Superior temporal gyrus (tissue), 1 donor: ENCODE data around the gene URB1.
"Not testable (repeated sequence)": the region's sequence is repeated elsewhere in the genome, so short reads cannot be mapped to it uniquely, and the experiment has no call there.

ENCODE experiments used
- DNase-seq: peaks from one replicate; pipeline ENCODE4 v3.0.0-alpha.2; 2016; ENCODE audit errors: extremely low spot score

URB1 gene

GRCh38 chr21:32371913-32372314 lies 20.9 kb downstream of the URB1 start:
- DNase-seq = no peak

- no peak for DNase-seq
These were observed 21.6 kb downstream of the URB1 start for GRCh38 chr21:32370998-32371766.

DNA sequence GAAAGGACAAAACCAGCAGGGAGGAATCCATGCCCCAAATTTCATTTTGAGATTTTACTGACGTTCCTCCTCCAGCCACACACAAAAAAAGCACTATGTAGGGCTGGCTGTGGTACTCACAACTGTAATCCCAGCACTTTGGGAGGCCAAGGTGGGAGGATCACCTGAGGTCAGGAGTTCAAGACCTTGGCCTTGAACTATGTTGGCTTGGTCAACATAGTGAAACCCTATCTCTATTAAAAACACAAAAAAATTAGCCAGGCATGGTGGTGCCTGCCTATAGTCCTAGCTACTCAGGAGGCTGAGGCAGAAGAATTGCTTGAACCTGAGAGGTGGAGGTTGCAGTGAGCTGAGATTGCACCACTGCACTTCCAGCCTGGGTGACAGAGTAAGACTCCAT lies 23.9 kb downstream of the URB1 start:
- not testable (repeated sequence) for DNase-seq

GRCh38 chr21:32368386-32368785 lies 24.4 kb downstream of the URB1 start:
- no peak for DNase-seq

GRCh38 chr21:32367158-32367557 lies 25.7 kb downstream of the URB1 start:
- no peak for DNase-seq

GRCh38 chr21:32366191-32366590 lies 26.6 kb downstream of the URB1 start:
- DNase-seq = no peak

DNA sequence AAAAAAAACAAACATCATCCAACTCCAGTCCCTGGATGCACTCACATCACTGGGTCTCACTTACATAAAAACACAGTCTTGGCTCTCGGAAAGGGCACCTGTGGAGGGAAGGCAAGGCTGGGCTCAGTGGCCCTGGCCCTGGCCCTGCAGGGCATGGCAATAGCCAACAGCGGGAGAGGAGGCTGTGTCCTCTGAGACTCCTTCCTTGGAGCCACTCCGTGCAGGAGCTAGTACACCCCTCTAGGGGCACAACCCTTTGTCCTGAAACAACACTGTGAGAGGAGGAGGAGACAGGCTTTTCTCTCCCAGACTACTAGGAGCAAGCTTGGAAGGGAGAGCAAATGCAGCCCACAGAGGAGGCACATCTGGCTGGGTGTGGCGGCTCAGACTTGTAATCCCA lies 28.0 kb downstream of the URB1 start:
- DNase-seq = no peak

DNA sequence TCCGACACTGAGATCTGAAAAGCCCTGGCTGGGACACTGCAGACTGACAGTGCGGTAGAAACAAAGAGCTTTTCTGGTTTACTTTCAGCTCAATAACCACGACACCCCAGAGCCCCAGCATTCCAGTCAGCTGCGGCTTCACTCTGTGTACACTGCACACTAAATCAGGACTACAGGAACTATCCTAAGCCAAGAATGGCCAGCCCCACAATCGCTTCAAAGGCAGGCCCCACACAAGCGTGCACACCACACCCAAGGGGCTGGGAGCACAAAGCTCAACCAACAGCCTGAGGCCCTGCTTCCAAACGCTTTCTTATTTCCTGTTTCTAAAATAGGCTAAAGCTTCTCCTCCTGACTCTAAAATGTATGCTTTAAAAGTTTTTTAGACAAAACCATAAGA lies 28.4 kb downstream of the URB1 start:
- peak; percentile 35 for DNase-seq

DNA sequence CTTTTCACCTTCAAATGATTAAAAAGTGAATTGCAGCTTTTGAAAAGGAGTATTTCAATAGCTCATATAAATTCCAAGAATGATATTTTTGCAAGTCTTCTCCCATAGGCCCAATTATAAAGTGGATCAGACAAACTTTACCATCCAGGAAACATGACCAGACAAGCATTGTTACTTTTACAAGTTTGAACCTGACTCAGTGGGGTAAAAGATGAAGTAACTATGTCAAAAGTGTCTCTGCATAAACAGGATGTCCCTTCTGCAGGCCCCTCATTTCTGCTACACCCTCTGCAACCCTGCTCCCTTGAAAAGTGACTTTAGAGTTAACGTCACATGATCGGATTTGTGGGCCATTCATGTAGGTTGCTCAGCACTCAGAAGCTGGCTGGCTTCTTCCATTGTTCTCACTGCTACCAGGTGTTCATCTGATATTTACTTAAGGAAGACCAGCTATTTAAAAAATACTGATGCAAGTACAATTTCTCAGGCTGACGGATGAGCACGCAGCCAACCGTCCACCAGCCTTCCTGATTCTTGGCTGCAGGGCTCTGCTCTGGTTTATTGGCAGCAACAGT lies 32.3 kb downstream of the URB1 start:
- DNase-seq = no peak

DNA sequence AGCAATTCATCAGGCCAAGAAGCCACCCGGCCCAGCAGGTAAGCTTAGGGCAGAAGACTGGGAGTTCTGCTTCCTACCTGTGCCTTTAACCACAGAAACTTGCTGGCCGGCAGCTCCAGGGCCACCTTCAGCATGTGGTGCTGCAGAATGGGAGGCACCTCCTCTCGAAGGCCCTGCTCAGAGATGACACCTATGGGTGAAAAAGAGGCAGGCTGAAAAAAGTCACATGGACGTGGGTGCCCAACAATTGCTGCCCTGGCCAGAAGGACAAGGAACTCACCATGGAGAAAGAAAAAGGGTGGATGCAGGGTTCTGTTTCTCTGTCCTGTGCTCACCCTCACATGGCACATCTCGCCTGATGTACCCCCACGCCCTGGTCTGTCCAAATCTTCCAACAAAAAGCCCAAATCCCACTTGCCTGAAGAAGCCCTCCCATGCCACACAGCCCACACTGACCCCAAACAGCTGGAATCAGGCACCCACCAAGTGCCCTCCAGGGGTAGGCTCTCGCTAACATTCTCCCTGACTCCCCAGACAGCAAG lies 33.0 kb downstream of the URB1 start:
- peak; percentile 40 for DNase-seq

DNA sequence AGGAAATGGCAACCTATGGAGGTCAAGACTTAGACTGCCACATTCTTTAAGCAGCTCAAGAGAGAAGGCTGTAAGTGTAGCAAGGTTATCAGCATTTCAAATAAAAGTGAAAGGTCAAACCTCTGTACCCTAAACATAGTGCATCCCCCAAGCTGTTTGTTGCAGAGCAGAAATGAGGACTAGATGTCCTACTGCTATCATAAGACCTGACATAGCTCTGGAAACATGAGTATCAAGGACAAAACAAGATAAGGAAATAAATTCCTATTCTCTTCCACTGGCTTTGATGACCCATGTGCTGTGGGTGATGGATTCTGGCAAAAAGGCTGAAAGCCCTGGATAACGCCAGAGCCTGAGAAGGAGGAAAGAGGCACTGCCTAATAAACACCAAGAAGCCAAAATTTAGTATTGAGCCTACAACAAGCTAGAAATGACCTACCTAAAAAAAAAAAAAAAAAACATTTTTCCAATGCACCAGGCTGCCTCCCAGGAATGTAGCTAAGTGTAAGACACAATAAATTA lies 35.9 kb downstream of the URB1 start:
- DNase-seq = no peak

DNA sequence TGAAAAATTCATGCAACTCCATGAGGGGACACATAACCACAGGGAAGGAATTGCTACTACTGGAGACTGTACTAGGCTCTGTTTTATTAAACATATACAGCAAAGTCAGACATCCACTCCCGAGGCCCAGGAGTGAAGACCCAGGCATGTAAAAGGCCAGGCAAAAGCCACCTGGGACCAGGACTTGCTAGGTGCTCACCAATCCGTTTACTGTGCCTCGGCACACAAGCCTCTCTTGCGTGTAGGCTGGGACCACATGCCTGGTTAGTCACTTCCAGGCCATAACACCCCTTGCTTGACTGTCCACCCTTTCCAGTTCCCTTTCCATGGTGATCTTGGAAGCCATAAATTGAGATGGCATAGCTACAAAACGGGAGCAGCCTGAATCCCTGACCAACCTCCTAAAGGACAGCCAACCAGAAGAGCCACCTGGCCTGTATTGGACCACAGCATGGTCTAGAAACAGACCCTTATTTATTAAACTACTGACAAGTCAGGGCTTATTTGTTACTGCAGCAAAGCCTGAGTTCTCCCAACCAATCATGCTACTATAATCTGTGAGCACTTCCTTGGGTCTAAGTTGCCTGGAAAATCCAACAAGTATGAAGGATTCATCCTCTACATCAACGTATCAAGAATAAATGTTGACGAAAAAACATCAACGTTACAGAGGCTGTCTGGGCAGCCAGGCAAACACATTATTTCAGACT lies 39.7 kb downstream of the URB1 start:
- no peak for DNase-seq

GRCh38 chr21:32352526-32352925 lies 40.3 kb downstream of the URB1 start:
- DNase-seq = no peak

DNA sequence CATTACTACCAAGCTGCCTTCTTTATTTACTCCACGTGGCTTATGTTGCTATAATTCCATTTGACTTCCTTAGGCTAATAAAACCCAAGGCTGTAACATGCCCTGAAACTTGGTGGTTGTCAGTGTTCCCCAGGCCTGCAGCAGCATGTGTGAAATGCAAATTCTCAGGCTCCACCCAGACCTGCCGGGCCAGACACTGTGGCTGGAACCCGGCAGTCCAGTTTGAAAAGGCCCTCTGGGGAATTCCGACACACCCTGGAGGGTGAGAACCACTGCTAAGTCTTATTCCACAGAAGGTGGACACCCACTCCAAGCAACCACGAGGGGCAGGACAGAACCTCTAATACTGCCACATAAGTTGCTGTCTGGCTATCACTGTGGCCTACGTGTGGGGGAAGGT lies 41.4 kb downstream of the URB1 start:
- DNase-seq = no peak

DNA sequence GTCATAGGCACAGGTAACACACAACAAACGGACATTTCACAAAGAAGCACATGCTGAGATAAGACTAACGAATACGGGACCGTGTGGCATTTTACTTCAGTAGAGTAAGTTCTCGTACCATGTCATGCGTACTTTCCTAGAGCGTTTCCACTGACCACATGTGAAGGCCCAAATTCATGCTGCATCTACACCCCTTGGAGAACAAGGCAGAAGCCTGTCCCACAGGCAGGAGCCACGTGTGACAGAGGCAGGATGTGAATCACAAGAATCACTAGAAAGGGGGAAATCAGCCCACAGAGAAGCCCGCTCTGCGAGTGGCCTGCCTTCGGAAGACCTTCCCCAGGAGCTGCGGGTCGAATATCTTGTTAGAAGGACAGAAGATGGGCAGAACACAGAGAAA lies 41.8 kb downstream of the URB1 start:
- DNase-seq = no peak

GRCh38 chr21:32350211-32350980 lies 42.4 kb downstream of the URB1 start:
- DNase-seq = no peak

GRCh38 chr21:32349333-32349944 lies 43.4 kb downstream of the URB1 start:
- no peak for DNase-seq

DNA sequence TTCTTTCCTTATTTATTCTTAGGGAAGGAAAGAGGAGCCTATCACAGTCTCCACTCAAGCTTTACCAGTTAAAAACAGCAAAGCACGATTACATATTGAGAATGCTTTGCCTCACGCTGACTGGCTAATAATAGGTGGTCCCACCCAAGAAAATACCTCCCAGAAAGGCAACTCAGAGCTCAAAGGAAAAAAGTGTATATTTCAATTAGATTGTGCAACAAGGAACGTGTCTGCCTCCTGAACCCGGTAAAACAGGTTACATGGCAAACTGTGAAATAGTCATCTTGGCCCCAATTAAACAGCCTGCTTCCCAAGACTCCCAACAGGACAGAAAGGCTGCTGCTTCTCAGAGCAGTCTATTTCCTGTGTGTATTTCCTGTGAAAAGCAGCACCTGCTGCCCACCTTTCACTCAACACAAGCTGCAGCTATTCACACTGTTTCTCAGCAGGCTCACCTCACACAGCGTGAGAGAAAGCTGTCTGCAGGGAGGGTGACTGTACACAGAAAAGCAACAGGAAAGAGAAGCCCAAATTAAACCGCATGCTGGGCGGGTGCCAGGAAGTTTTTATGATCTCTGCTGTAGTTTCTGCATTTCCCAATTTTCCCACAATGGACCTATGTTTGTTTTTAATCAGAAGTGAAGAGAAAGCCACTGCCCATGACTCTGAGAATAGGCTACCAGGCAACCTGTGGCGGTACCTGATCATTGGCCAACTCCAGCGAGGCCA lies 44.0 kb downstream of the URB1 start:
- DNase-seq = no peak

GRCh38 chr21:32347977-32348376 lies 44.8 kb downstream of the URB1 start:
- no peak for DNase-seq

- no peak for DNase-seq
These were observed 45.5 kb downstream of the URB1 start for GRCh38 chr21:32347351-32347750.

DNA sequence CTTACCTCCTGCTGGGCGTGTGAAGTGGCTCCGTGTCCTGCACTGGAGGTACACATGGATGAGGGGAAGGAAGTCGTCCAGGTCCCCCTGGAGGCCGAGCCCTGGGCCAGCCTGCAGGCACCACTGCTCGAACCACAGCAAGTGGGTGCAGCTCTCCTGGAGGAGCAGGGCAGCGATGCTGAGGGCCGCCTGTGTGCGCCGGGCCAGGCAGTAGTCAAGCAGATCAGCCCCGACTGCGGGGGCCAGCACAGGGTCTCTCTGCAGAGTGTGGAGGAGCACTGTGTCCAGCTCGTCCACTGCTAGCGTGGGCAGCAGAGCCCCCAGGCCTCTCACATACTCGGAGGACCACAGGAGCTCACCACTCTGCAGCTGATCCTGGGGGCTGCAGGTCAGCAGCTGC lies 45.9 kb downstream of the URB1 start:
- no peak for DNase-seq
